CD1c-positive myeloid dendritic cell (primary cell): ENCODE measurements around the gene ZSWIM9.
"Not testable (repeated sequence)": the region's sequence is repeated elsewhere in the genome, so short reads cannot be mapped to it uniquely, and the experiment has no call there.

Source experiments
- DNase-seq: peaks from one replicate; pipeline ENCODE4 v3.0.0-alpha.2; 2016; ENCODE audit errors: extremely low spot score

The ZSWIM9 gene

GRCh38 chr19:48216933-48217332, 46.5 kb downstream of the ZSWIM9 start:
- DNase-seq, result no peak

- DNase-seq, result no peak
These were observed 48.5 kb downstream of the ZSWIM9 start for GRCh38 chr19:48218997-48219396.

GRCh38 chr19:48220784-48221183, 50.3 kb downstream of the ZSWIM9 start:
- DNase-seq, result not testable (repeated sequence)

- DNase-seq, result no peak
These were observed 51.1 kb downstream of the ZSWIM9 start for GRCh38 chr19:48221628-48222027.

DNA sequence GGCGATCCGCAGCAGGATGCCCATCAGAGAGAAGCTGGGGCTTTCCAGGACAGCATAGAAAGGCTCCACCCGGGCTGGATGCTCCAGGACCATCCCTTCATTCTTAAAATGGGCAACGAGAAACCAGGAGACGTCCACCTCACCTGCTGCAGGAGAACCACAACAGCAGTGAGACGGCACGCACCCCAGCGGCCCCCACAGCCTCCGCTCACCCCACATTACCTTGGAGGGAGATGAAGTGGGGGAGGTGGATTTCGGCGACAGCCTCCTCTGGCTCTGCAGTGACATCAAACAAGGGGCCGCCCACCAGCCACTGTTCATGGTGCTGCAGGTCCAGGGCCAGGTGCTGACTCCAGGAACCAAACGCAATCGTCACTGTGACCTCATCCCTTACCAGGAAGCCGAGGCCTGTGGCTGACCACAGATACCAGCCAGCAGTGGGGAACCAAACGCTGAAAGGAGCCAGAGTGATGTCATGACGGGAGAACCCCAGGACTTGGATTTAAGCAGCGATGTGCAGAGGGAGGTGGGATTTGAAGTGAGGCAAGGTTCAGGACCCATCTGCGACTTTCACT, 60.2 kb downstream of the ZSWIM9 start:
- DNase-seq, result no peak

DNA sequence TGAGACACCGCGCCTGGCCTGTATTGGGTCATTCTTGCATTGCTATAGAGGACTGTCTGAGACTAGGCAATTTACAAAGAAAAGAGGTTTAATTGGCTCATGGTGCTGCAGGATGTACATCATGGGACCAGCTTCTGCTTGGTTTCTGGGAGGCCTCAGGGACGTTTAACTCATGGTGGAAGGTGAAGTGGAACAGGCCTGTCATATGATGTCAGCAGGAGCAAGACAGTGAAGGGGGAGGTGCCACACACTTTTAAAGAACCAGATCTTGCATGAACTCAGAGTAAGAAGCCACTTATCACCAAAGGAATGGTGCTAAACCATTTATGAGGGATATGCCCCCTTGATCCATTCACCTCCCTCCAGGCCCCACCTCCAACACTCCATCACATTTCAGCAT, 66.6 kb downstream of the ZSWIM9 start:
- DNase-seq, result no peak

DNA sequence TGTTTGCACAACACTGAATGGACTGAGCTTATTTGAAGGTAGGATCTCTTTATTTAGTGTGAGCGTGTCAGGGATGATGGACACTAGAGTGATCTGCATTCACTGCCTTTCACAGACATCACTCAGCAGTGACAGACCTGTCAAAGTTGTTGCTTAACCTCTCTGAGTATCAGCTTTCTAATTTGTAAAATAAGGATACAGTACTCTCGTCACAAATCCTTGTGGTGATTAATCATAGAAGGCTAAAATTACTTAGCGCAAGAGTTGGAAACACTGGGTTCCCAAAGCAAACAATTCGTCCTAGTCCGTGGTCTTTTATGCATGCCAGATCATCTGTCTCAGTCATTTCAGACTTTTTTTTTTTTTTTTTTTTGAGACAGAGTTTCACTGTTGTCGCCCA, 68.6 kb downstream of the ZSWIM9 start:
- no peak for DNase-seq

DNA sequence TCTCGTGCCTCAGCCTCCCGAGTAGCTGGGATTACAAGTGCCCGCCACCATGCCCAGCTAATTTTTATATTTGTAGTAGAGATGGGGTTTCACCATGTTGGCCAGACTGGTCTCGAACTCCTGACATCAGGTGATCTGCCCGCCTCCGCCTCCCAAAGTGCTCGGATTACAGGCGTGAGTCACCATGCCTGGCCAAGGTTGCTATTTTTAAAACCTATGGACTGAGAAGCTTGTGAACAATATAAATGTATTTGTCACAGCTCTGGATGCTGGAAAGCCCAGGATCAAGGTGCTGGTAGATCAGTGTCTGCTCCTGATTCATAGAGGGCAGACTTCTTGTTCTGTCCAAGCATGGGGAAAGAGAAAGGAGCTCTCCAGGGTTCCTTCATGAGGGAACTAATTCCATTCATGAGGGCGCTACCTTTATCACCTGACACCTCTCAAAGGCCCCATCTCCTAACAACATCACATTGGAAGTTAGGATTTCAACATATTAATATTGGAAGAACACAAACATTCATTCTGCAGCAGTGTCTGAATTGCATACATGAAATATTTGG, 69.2 kb downstream of the ZSWIM9 start:
- no peak for DNase-seq

DNA sequence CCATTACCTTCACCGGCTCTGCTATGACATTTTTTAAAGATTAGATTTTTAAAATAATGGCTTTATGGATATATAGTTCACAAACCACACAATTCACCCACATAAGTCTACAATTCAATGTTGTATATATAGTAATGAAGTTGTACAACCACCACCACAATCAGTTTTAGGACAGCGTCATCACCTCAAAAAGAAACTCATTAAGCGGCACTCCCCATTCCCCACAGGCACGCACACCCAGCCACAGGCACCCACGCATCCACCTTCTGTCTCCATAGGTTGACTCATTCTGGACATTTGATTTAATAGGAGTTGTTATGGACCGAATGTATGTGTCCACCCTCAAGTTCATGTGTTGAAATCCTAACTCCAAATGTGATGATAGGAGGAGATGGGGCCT, 71.3 kb downstream of the ZSWIM9 start:
- DNase-seq, result not testable (repeated sequence)

DNA sequence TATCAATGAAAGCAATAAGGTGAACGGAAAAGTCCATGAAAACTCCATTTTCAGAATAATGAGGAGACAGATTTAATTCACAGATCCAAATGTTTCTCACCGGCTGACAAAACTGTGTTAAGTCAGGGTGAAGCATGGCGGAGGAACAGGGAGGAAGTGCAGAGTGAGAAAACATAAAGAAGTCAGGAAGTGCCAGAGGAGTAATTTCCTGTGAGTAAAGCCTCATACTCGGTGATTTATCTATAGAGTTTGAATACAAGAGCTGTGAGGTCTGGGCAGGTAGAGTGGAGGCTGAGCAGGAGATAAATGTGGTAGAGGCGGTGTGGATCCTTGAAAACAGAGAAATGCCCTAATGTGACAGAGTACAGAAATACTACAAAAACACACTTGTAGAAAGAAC, 73.8 kb downstream of the ZSWIM9 start:
- DNase-seq, result peak; percentile 19

DNA sequence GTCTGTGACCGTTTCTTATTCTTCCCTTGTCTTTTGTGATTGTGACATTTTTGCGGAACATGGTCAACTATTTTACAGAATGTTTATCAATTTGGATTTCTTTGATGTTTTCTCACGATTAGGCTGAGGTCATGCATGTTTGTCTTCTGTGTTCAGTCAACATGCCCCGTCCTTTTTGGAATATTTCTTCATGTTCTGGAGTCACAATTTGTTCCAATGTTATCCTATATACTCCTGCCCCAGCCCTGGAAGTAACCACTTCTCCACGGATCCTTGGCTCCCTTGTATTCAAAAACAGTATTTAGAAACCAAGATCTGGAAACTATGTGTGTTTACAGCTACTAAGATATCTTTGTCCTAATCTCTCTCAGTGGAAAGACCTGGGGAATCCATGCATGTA, 75.6 kb downstream of the ZSWIM9 start:
- no peak for DNase-seq

- no peak for DNase-seq
These were observed 76.7 kb downstream of the ZSWIM9 start for GRCh38 chr19:48247212-48247611.
